K562 (cell line): ENCODE measurements around the gene BICDL1. TPM values are rescaled to one million over a fixed set of nuclear protein-coding genes. Genes with fewer than 3 reads are reported as not detected.

Experiments
- ATF6 ChIP-seq: sonication (generic); formaldehyde crosslinking; IDR thresholded peaks from 2 replicates; pipeline ENCODE4 v1.4.0; 2020; ENCODE audit warnings: mild to moderate bottlenecking, missing genetic modification reagents
- CBX1 ChIP-seq: sonication (generic); IDR thresholded peaks from 2 replicates; pipeline ENCODE4 v1.6.1; 2016; ENCODE audit warnings: antibody characterized with exemption, low read depth, mild to moderate bottlenecking
- CHD4 ChIP-seq: fragments of 200-600 bp; sonication (generic); IDR thresholded peaks from 3 replicates; pipeline ENCODE4 v1.6.1; 2012; ENCODE audit warnings: low read depth, mild to moderate bottlenecking, mixed read lengths, low read length, inconsistent platforms; ENCODE audit not compliant: insufficient read depth, insufficient replicate concordance, poor library complexity, severe bottlenecking
- ELK3 ChIP-seq: fragments of 450-650 bp; formaldehyde crosslinking; IDR thresholded peaks from 2 replicates; pipeline ENCODE4 v1.4.0; 2020; ENCODE audit warnings: mild to moderate bottlenecking
- ETV5 ChIP-seq: sonication (generic); formaldehyde crosslinking; IDR thresholded peaks from 2 replicates; pipeline ENCODE4 v1.4.0; 2020; ENCODE audit warnings: low read depth, mild to moderate bottlenecking, missing genetic modification reagents
- HLTF ChIP-seq: fragments of 450-650 bp; IDR thresholded peaks from 2 replicates; pipeline ENCODE4 v1.6.1; 2016
- MCM2 ChIP-seq: fragments of 450-650 bp; IDR thresholded peaks from 2 replicates; pipeline ENCODE4 v1.6.1; 2017; ENCODE audit warnings: low read depth, mild to moderate bottlenecking
- MITF ChIP-seq: IDR thresholded peaks from 2 replicates; pipeline ENCODE4 v1.6.1; 2014; ENCODE audit warnings: antibody characterized with exemption
- MYC ChIP-seq, 2 experiments: fragments of 250-450 bp in 1 of 2; sonication (Bioruptor Pico) in 1 of 2; IDR thresholded peaks; 2 replicates each; pipeline versions ENCODE4 v1.5.1 to v1.6.1; 2012 to 2021; ENCODE audit warnings: low read depth in 2 of 2, borderline replicate concordance in 1 of 2, improper control_type of control experiment in 1 of 2, low read length in 1 of 2, mild to moderate bottlenecking in 1 of 2, moderate library complexity in 1 of 2
- NR2C2 ChIP-seq, 2 experiments: fragments of 200-800 bp in 1 of 2; sonication (Bioruptor generic) in 1 of 2; sonication (generic) in 1 of 2; formaldehyde crosslinking in 1 of 2; IDR thresholded peaks; 2 replicates each; pipeline versions ENCODE4 v1.6.1 to v1.8.0; 2016 to 2022; ENCODE audit warnings: mild to moderate bottlenecking in 1 of 2, missing compliant biosample characterization in 1 of 2, missing genetic modification characterization in 1 of 2, missing genetic modification reagents in 1 of 2
- PATZ1 ChIP-seq: fragments of 250-450 bp; sonication (Bioruptor Pico); IDR thresholded peaks from 2 replicates; pipeline ENCODE4 v1.5.0; 2020; ENCODE audit warnings: mild to moderate bottlenecking, borderline replicate concordance
- SMARCA5 ChIP-seq: fragments of 450-650 bp; IDR thresholded peaks from 2 replicates; pipeline ENCODE4 v1.6.1; 2016
- SRSF7 ChIP-seq: fragments of 200-400 bp; formaldehyde crosslinking; optimal IDR thresholded peaks from 2 replicates; pipeline ENCODE3; 2017; ENCODE audit warnings: mild to moderate bottlenecking, low read depth, low read length
- ZBTB7A ChIP-seq: IDR thresholded peaks from 2 replicates; pipeline ENCODE4 v1.6.1; 2011; ENCODE audit warnings: low read depth, mild to moderate bottlenecking, low read length, moderate library complexity, borderline replicate concordance; ENCODE audit not compliant: control insufficient read depth
- ZNF444 ChIP-seq: fragments of 250-450 bp; sonication (Bioruptor Pico); IDR thresholded peaks from 2 replicates; pipeline ENCODE4 v1.4.0; 2020; ENCODE audit warnings: mild to moderate bottlenecking, moderate library complexity
- ZNF57 ChIP-seq: fragments of 450-650 bp; formaldehyde crosslinking; IDR thresholded peaks from 2 replicates; pipeline ENCODE4 v1.4.0; 2020; ENCODE audit warnings: mild to moderate bottlenecking, moderate library complexity
- ZNF695 ChIP-seq: fragments of 450-650 bp; formaldehyde crosslinking; IDR thresholded peaks from 2 replicates; pipeline ENCODE4 v1.4.0; 2020; ENCODE audit warnings: mild to moderate bottlenecking, moderate library complexity
- ZNF766 ChIP-seq: fragments of 200-800 bp; sonication (Bioruptor generic); conservative IDR thresholded peaks from 2 replicates; pipeline ENCODE4 v1.6.1; 2016; ENCODE audit warnings: missing genetic modification characterization, missing compliant biosample characterization
- polyA plus RNA-seq, 8 experiments: library from polyadenylated mRNA; depleted of rRNA in 4 of 8; stranded (reverse) in 5 of 8; unstranded in 3 of 8; fragments of >200 nt; fragmentation: Nextera tagmentation in 2 of 8; fragmentation: Illumina TruSeq in 1 of 8; extraction: Ambion mirVana in 2 of 8; extraction: Trizol in 1 of 8; gene quantifications; 2 replicates each; pipeline versions ENCODE4 v1.2.1 to v1.2.3, GENCODE V29; 2011 to 2014; ENCODE audit warnings: inconsistent platforms in 1 of 8, missing spikeins in 1 of 8
- total RNA-seq, 7 experiments: library from RNA; depleted of rRNA in 6 of 7; stranded (reverse); fragments of >200 nt in 6 of 7; fragmentation: Illumina TruSeq in 2 of 7; extraction: Trizol in 2 of 7; gene quantifications; 2 replicates each; pipeline versions ENCODE4 v1.2.1 to v1.2.3, GENCODE V29; 2011 to 2021; ENCODE audit warnings: low replicate concordance in 1 of 7

The BICDL1 gene
- total and polyA plus RNA-seq, 9 of the 15 experiments (the other 6 are each of a cell fraction or from before 2014, with no cell fraction given): 0.06 to 2.0 (median 0.58) TPM

DNA sequence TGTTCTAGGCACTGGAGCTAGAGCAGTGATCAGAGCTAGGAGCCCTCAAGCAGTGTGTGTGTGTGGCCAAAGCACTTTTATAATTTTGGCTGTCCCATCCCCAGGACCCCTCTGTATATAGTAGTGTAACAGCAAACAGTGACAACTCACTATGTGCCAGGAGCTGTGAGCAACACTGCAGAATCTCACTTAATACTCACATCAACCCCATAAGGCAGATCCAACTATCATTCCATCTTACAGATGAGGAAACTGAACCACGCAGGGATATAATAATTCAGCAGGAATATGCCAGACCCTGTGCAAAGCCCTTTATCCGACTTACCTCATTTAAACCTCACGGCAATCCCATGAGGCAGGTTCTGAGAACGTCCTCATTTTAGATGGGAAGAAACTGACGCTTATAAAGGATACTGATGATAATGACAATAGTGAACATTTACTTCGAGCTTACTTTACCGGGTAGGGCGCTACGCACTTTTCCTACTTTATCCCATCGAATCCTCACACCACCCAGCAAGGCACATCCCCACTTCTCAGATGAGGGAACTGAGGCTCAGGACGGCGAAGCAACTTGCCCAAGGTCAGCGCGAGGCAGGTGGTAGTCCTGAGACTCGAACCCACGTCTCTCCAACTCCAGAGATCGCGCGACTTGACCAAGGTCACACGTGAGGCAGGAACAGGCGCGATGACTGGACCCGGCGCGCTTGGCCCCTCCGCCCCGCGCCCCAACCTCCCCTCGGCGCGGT, 126.8 kb downstream of the BICDL1 start (continued):
- TF ChIP-seq ZNF57 (CRISPR knock-in tag) (no peak), SMARCA5 (peak; percentile 76; the same call in 1 of the 2 replicates), CHD4 (peak; percentile 58), MCM2 (no peak), ETV5 (CRISPR knock-in tag) (no peak), CBX1 (0 out of 2 replicates have a peak, but pooled peaks have one; percentile 22), ZNF444 (CRISPR knock-in tag) (no peak), NR2C2 (CRISPR knock-in tag; IDR thresholded peaks at IDR 0.05) (0 out of 2 replicates have a peak, but pooled peaks have one; percentile 29), NR2C2 (tag; IDR thresholded peaks at IDR 0.05) (no peak), ZNF766 (no peak), ZNF695 (CRISPR knock-in tag) (no peak), ELK3 (no peak), ZBTB7A (peak; percentile 67; the same call in 1 of the 2 replicates), SRSF7 (no peak), MITF (no peak), ATF6 (CRISPR knock-in tag) (no peak), MYC (IDR thresholded peaks at IDR 0.05; ENCODE audit: low read depth, low read length) (peak; percentile 55), MYC (CRISPR knock-in tag; IDR thresholded peaks at IDR 0.05; ENCODE audit: borderline replicate concordance, low read depth) (no peak), PATZ1 (no peak), HLTF (peak; percentile 32; the same call in 1 of the 2 replicates)
